ENCODE data around the gene TRANK1. TPM values are rescaled to one million over a fixed set of nuclear protein-coding genes. Genes with fewer than 3 reads are reported as not detected.

The TRANK1 gene
- total RNA-seq, 1 experiment from 2014 or later: 1.1 TPM

DNA sequence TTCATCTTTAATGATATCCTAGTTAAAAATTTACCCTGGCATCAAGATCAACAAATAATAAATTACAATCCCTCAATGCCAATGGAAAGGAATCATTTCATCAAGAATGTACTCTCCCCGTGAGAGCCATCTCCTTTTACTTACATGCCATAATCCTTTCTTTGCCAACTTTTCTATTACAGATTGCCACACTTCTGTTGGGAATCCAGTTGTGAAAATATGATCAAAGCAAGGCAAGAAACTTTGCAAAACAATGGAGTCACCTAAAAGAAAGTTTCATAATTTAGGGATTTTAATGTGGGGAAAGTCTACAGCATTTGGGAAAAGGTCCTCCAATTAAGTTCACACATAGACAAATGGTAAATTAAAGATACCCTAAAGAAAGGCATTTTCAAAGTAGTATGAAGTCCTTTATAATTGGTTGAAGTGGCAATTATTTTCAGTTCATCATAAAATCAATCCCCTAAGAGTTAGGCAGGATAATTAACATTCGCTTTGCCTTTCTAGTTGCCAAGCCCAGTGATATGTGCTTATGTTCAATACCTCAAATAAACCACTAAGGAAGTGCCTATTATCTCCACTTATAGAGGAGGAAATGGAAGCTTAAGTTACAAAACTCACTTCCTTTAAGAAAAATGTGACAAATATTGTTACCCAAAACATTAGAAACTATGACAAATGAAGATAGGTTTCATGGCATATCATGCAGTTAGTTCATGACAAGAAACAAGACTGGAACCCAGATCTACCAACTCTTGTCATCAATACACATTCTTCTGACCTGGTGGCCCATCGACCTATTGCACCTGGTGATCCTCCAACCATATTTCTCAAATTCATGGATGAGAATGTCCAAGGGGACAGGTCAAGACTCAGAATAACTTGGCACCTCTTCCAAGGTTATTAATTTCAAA is 49.1 kb downstream of the TRANK1 start:
- intact Hi-C loops (cut with micrococcal nuclease): no loop called here
- Histone ChIP-seq H3K9ac (ENCODE audit: low read length) (no peak overlapping the region), H3K79me2 (ENCODE audit: insufficient read depth, low read length) (no peaks in the 10 kb centered on the region), H3K9me2 (ENCODE audit: insufficient read depth) (no peaks in the 10 kb centered on the region), H3K27me3 (ENCODE audit: insufficient read depth, low read length) (no peaks in the 10 kb centered on the region), H3K4me3 (replicated peaks in 1 of 2; ENCODE audit: low read depth in 1 of 2, low read length in 2 of 2) (no peak overlapping the region), H3K9me3 (ENCODE audit: control insufficient read depth in 1 of 2, insufficient read depth in 1 of 2, low read depth in 1 of 2, low read length in 2 of 2) (no peaks in the 10 kb centered on the region), H3K4me2 (ENCODE audit: low read length) (no peak overlapping the region), H3K27ac (ENCODE audit: low read depth, low read length) (no peak overlapping the region), H2AFZ (ENCODE audit: low read depth, low read length, poor library complexity, severe bottlenecking) (no peak overlapping the region), H4K20me1 (ENCODE audit: insufficient read depth) (no peaks in the 10 kb centered on the region), H3K4me1 (ENCODE audit: control insufficient read depth in 1 of 2, insufficient read depth in 2 of 2, low read length in 2 of 2) (no peaks in the 10 kb centered on the region), H3K36me3 (ENCODE audit: control insufficient read depth in 1 of 2, insufficient read depth in 2 of 2, low read length in 2 of 2) (no peaks in the 10 kb centered on the region)
- TF ChIP-seq, protein P1, sequence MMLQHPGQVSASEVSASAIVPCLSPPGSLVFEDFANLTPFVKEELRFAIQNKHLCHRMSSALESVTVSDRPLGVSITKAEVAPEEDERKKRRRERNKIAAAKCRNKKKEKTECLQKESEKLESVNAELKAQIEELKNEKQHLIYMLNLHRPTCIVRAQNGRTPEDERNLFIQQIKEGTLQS (IDR thresholded peaks at IDR 0.05): no peak
- TF ChIP-seq ZBTB33 (IDR thresholded peaks at IDR 0.05; ENCODE audit: extremely low read depth, insufficient replicate concordance, low read length): no peak
- TF ChIP-seq TCF7L2 (IDR thresholded peaks at IDR 0.05; ENCODE audit: borderline replicate concordance, extremely low read depth, insufficient read depth, insufficient read length): no peak
- TF ChIP-seq POLR2A (IDR thresholded peaks at IDR 0.05; ENCODE audit: borderline replicate concordance, extremely low read depth, insufficient read depth, insufficient read length): no peak
- no peak for TF ChIP-seq MAX (IDR thresholded peaks at IDR 0.05)
- no peak for TF ChIP-seq YY1 (IDR thresholded peaks at IDR 0.05; ENCODE audit: extremely low read depth, insufficient replicate concordance, low read depth, low read length)
- no peak for TF ChIP-seq POLR2AphosphoS5 (IDR thresholded peaks at IDR 0.05; ENCODE audit: low read depth, low read length)
- no peak for TF ChIP-seq ZFX (IDR thresholded peaks at IDR 0.05)
- TF ChIP-seq FOSL1 (IDR thresholded peaks at IDR 0.05; ENCODE audit: low read depth): no peak
- no peak for TF ChIP-seq EZH2phosphoT487 (IDR thresholded peaks at IDR 0.05; ENCODE audit: borderline replicate concordance)
- TF ChIP-seq SP1 (IDR thresholded peaks at IDR 0.05; ENCODE audit: low read depth): no peak
- TF ChIP-seq JUND (IDR thresholded peaks at IDR 0.05): no peak
- TF ChIP-seq ZNF274 (IDR thresholded peaks at IDR 0.05; ENCODE audit: low read depth, low read length): no peak
- no peak for TF ChIP-seq SRF (IDR thresholded peaks at IDR 0.05; ENCODE audit: low read depth)
- no peak for TF ChIP-seq ELF1 (IDR thresholded peaks at IDR 0.05; ENCODE audit: borderline replicate concordance, low read depth)
- TF ChIP-seq EGR1 (IDR thresholded peaks at IDR 0.05; ENCODE audit: low read depth): no peak
- no peak for TF ChIP-seq CTCF (IDR thresholded peaks at IDR 0.05 in 2 of 3, conservative IDR thresholded peaks at IDR 0.05 in 1 of 3; ENCODE audit: borderline replicate concordance in 1 of 3, insufficient read depth in 1 of 3, low read depth in 2 of 3, low read length in 2 of 3)
- no peak for TF ChIP-seq CBX3 (IDR thresholded peaks at IDR 0.05; ENCODE audit: low read depth)
- no peak for TF ChIP-seq CEBPB (IDR thresholded peaks at IDR 0.05; ENCODE audit: low read depth)
- no peak for TF ChIP-seq EZH2 (IDR thresholded peaks at IDR 0.05)
- POLR2A ChIA-PET: no interaction called here
- RAD21 ChIA-PET (ENCODE audit: low non-redundant PET in 1 of 2, low total read pairs in 2 of 2, uncharacterized antibody in 2 of 2, unreplicated experiment in 2 of 2): no interaction called here
- no peak for ATAC-seq
- CTCF ChIA-PET: no interaction called here
- DNase-seq (ENCODE audit: low read depth, low spot score): no peak
- no TSS peak for BruUV-seq (replicated peaks)
